IMR-90 (cell line): Measurements from ENCODE around the gene RRP36.
"Not testable (repeated sequence)": the region's sequence is repeated elsewhere in the genome, so short reads cannot be mapped to it uniquely, and the experiment has no call there.

ENCODE experiments used
- BHLHE40 ChIP-seq: fragments of 150-350 bp; IDR thresholded peaks from 2 replicates; pipeline ENCODE4 v1.6.1; 2016; ENCODE audit warnings: mild to moderate bottlenecking, low read depth, low read length
- CEBPB ChIP-seq: IDR thresholded peaks from 2 replicates; pipeline ENCODE4 v1.6.1; 2012; ENCODE audit warnings: low read depth, low read length, improper control_type of control experiment
- FOS ChIP-seq: fragments of 150-350 bp; IDR thresholded peaks from 2 replicates; pipeline ENCODE4 v1.6.1; 2016; ENCODE audit warnings: low read depth, low read length
- MAFK ChIP-seq: IDR thresholded peaks from 2 replicates; pipeline ENCODE4 v1.6.1; 2012; ENCODE audit warnings: low read depth, low read length, improper control_type of control experiment
- MXI1 ChIP-seq: IDR thresholded peaks from 2 replicates; pipeline ENCODE4 v1.6.1; 2012; ENCODE audit warnings: low read depth, mild to moderate bottlenecking, low read length, moderate library complexity, borderline replicate concordance
- POLR2A ChIP-seq: IDR thresholded peaks from 2 replicates; pipeline ENCODE4 v1.6.1; 2012; ENCODE audit warnings: mild to moderate bottlenecking, low read depth, low read length
- RAD21 ChIP-seq: IDR thresholded peaks from 2 replicates; pipeline ENCODE4 v1.6.1; 2012; ENCODE audit warnings: low read length, improper control_type of control experiment
- TF ChIP-seq, protein P1 (sequence below): conservative IDR thresholded peaks from 2 replicates; pipeline ENCODE4 v1.5.1; 2012; ENCODE audit warnings: mild to moderate bottlenecking, low read depth, low read length, improper control_type of control experiment
- TF ChIP-seq, protein P2 (sequence below): fragments of 150-350 bp; IDR thresholded peaks from 2 replicates; pipeline ENCODE4 v1.6.1; 2017; ENCODE audit warnings: mild to moderate bottlenecking, antibody characterized with exemption, low read length, low read depth
- TF ChIP-seq, protein P3 (sequence below): fragments of 150-350 bp; IDR thresholded peaks from 2 replicates; pipeline ENCODE4 v1.6.1; 2016; ENCODE audit warnings: low read depth, mild to moderate bottlenecking, low read length, moderate library complexity, borderline replicate concordance

DNA sequence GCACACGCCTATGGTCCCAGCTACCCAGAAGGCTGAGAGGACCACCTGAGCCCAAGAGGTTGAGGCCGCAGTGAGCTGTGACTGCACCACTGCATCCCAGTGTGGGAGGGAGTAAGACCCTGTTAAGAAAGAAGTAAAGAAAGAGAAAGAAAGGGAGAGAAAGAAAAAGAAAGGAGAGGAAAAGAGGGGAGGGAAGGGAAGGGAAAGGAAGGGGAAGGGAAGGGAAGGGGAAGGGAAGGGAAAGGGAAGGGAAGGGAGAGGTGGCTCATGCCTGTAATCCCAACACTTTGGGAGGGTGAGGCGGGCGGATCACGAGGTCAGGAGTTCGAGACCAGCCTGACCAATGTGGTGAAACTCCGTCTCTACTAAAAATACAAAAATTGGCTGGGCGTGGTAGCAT, 20.1 kb downstream of the RRP36 start:
- not testable (repeated sequence) for TF ChIP-seq POLR2A, BHLHE40, FOS, RAD21, MAFK, MXI1, CEBPB
- TF ChIP-seq, protein P1, sequence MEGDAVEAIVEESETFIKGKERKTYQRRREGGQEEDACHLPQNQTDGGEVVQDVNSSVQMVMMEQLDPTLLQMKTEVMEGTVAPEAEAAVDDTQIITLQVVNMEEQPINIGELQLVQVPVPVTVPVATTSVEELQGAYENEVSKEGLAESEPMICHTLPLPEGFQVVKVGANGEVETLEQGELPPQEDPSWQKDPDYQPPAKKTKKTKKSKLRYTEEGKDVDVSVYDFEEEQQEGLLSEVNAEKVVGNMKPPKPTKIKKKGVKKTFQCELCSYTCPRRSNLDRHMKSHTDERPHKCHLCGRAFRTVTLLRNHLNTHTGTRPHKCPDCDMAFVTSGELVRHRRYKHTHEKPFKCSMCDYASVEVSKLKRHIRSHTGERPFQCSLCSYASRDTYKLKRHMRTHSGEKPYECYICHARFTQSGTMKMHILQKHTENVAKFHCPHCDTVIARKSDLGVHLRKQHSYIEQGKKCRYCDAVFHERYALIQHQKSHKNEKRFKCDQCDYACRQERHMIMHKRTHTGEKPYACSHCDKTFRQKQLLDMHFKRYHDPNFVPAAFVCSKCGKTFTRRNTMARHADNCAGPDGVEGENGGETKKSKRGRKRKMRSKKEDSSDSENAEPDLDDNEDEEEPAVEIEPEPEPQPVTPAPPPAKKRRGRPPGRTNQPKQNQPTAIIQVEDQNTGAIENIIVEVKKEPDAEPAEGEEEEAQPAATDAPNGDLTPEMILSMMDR = not testable (repeated sequence)
- TF ChIP-seq, protein P2, sequence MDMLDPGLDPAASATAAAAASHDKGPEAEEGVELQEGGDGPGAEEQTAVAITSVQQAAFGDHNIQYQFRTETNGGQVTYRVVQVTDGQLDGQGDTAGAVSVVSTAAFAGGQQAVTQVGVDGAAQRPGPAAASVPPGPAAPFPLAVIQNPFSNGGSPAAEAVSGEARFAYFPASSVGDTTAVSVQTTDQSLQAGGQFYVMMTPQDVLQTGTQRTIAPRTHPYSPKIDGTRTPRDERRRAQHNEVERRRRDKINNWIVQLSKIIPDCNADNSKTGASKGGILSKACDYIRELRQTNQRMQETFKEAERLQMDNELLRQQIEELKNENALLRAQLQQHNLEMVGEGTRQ = not testable (repeated sequence)
- TF ChIP-seq, protein P3, sequence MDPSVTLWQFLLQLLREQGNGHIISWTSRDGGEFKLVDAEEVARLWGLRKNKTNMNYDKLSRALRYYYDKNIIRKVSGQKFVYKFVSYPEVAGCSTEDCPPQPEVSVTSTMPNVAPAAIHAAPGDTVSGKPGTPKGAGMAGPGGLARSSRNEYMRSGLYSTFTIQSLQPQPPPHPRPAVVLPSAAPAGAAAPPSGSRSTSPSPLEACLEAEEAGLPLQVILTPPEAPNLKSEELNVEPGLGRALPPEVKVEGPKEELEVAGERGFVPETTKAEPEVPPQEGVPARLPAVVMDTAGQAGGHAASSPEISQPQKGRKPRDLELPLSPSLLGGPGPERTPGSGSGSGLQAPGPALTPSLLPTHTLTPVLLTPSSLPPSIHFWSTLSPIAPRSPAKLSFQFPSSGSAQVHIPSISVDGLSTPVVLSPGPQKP = not testable (repeated sequence)
